Muscle of back (tissue), 13 donors: ENCODE measurements around the gene CDC6. TPM values are rescaled to one million over a fixed set of nuclear protein-coding genes. Genes with fewer than 3 reads are reported as not detected.

Experiments
- DNase-seq, 3 donors: peaks; one replicate each; pipeline versions ENCODE4 v3.0.0 to v3.0.0-alpha.2; 2013
- long read RNA-seq, 9 donors: transcript quantifications; one replicate each; lab custom pipeline, GENCODE V29; 2026
- polyA plus RNA-seq, 10 donors: library from polyadenylated mRNA; unstranded; fragments of 120-200 nt; gene quantifications; one replicate each; pipeline ENCODE4 v1.2.1, GENCODE V29; 2013; ENCODE audit not compliant: insufficient read length in 10 of 10

CDC6 gene, protein sequence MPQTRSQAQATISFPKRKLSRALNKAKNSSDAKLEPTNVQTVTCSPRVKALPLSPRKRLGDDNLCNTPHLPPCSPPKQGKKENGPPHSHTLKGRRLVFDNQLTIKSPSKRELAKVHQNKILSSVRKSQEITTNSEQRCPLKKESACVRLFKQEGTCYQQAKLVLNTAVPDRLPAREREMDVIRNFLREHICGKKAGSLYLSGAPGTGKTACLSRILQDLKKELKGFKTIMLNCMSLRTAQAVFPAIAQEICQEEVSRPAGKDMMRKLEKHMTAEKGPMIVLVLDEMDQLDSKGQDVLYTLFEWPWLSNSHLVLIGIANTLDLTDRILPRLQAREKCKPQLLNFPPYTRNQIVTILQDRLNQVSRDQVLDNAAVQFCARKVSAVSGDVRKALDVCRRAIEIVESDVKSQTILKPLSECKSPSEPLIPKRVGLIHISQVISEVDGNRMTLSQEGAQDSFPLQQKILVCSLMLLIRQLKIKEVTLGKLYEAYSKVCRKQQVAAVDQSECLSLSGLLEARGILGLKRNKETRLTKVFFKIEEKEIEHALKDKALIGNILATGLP
- polyA plus RNA-seq: 10 to 100 TPM in 6 of 10 donors, 1 to 10 TPM in 4; 6.9 to 20.2 (median 11.1) TPM
- long read RNA-seq, donor 1, full-length matches to known transcripts: 2 of 2 reads
- long read RNA-seq, donor 1, partial matches to known transcripts: 0 of 2 reads
- long read RNA-seq, donor 1, other reads (novel, unspliced or antisense): 0 of 2 reads
- long read RNA-seq, donor 2, partial matches to known transcripts: 0 of 1 reads
- long read RNA-seq, donor 2, other reads (novel, unspliced or antisense): 0 of 1 reads
- long read RNA-seq, donor 3: 0 reads
- long read RNA-seq, donor 4, full-length matches to known transcripts: 2 of 2 reads
- long read RNA-seq, donor 4, partial matches to known transcripts: 0 of 2 reads
- long read RNA-seq, donor 4, other reads (novel, unspliced or antisense): 0 of 2 reads
- long read RNA-seq, donor 5: 0 reads
- long read RNA-seq, donor 6, full-length matches to known transcripts: 3 of 3 reads
- long read RNA-seq, donor 6, partial matches to known transcripts: 0 of 3 reads
- long read RNA-seq, donor 6, other reads (novel, unspliced or antisense): 0 of 3 reads
- long read RNA-seq, donor 7, full-length matches to known transcripts: 1 of 1 reads
- long read RNA-seq, donor 7, partial matches to known transcripts: 0 of 1 reads
- long read RNA-seq, donor 7, other reads (novel, unspliced or antisense): 0 of 1 reads
- long read RNA-seq, donor 8, full-length matches to known transcripts: 4 of 4 reads
- long read RNA-seq, donor 8, partial matches to known transcripts: 0 of 4 reads
- long read RNA-seq, donor 8, other reads (novel, unspliced or antisense): 0 of 4 reads
- long read RNA-seq, donor 9: 0 reads

GRCh38 chr17:40287494-40288369 lies at the start of gene CDC6:
CDC6 (plus strand) TSS chr17:40287879; CDS start chr17:40289421, 1,542 bp downstream.
- peak; percentile 99 to 100 (median 100) for DNase-seq

- DNase-seq: no peak
Measured at GRCh38 chr17:40241252-40241834, 46.3 kb upstream of the CDC6 start.

DNA sequence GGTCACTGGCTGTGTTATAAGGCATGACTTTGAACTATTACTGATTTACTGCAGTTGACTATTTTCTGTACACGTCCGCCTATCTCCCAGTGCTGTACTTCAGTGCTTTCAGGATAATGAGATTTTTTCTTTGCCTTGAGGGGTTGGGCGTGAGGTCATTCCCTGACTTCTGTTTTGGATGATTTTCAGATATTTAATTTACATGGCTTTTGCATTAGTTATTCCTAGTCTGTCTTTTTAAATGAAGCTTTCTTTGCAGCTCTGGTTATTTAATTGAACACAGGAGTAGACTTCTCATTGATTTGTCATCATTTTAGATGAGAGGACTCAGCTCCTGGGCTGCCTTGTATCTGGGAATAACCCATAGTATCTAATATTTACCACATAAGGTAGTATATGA lies 44.9 kb upstream of the CDC6 start:
- DNase-seq: peak in 1 of 3 donors; percentile 18

GRCh38 chr17:40243761-40244160 lies 43.9 kb upstream of the CDC6 start:
- DNase-seq: no peak

- DNase-seq: no peak
Measured at GRCh38 chr17:40244255-40244654, 43.4 kb upstream of the CDC6 start.

GRCh38 chr17:40247926-40248495 lies 39.7 kb upstream of the CDC6 start:
- no peak for DNase-seq

GRCh38 chr17:40248507-40248906 lies 39.2 kb upstream of the CDC6 start:
- no peak for DNase-seq

- DNase-seq: peak; percentile 69 to 78 (median 72)
Measured at GRCh38 chr17:40251576-40251975, 36.1 kb upstream of the CDC6 start.

- DNase-seq: no peak
Measured at GRCh38 chr17:40253565-40253964, 34.1 kb upstream of the CDC6 start.

GRCh38 chr17:40259505-40259904 lies 28.2 kb upstream of the CDC6 start:
- no peak for DNase-seq

GRCh38 chr17:40260528-40260927 lies 27.2 kb upstream of the CDC6 start:
- no peak for DNase-seq

GRCh38 chr17:40264458-40265185 lies 23.1 kb upstream of the CDC6 start:
- no peak for DNase-seq

GRCh38 chr17:40265337-40265736 lies 22.3 kb upstream of the CDC6 start:
- no peak for DNase-seq

- DNase-seq: no peak
Measured at GRCh38 chr17:40266882-40267281, 20.8 kb upstream of the CDC6 start.

GRCh38 chr17:40268141-40268712 lies 19.5 kb upstream of the CDC6 start:
- no peak for DNase-seq

DNA sequence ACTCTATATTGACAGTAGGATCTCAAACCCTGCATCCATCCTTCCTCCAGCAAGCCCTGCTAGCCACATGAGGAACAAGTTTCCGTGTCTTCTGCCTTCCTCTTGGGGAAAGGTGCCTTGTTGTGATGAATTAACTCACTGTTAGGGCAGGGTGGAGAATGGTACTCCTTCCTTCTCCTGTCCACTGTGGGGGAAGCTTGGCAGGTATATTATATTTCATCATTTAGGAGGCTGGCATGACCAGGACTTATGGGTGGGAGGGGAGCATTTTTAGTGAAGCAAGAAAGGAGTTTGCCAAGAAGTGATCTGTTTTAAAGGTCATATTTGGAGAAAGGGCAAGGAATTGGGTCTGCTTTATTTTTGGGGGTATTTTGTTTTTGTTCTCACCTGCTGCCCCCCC lies 9.3 kb upstream of the CDC6 start:
- DNase-seq: no peak

DNA sequence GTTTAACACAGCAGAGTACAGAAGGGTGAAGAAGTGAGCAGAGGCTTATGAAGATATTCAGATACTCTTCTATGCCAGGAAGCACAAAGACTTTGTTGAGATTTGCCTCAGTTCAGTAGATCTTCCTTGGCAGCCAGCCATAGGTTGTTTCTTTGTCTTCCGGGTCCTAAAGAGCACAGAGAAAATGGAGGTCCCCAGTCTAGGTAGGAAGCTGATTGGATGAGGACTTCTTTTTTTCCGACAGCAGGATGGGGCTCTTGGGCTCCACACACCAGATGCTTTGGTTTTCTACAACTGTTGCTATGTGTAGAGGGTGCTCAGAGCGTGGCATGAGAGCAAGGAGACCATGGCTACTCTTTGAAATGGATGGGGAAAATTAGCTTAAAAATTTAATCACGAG lies 8.3 kb upstream of the CDC6 start:
- DNase-seq: no peak

DNA sequence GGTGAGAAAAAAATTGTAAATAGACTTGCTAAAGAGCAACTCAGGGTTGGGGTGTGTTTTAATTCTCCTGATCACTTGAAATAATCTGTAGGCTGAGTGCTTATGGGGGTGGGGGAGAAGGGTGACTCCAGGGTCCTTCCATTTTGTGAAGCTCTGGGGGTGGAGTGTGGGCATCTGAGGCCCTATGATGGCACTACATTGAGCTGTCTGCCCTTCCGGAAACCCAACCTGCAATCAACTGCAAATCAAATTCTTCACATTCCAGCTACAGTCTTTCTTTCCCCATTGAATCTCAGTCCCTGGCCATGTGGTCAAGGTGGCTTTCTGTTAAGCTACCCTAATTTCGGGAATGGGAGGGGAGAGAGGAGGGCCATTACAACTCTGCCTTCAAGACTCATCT lies 6.0 kb upstream of the CDC6 start:
- DNase-seq: no peak

- peak in 1 of 3 donors; percentile 80 for DNase-seq
Measured at GRCh38 chr17:40283662-40284061, 4.0 kb upstream of the CDC6 start.
